PC-9 (cell line): ENCODE measurements around the gene OSBPL2. TPM values are rescaled to one million over a fixed set of nuclear protein-coding genes. Genes with fewer than 3 reads are reported as not detected.

Source experiments
- BruUV-seq: library from RNA; stranded (reverse); fragments of 400-500 nt; replicated peaks from 2 replicates; lab custom pipeline; 2021; lab: Mats Ljungman, UMichigan
- CTCF ChIA-PET: fragments of 300-600 bp; sonication (Branson Sonifier 250); formaldehyde crosslinking; loops from one replicate; lab custom pipeline; 2022; ENCODE audit warnings: antibody characterized with exemption; lab: Charles Lee
- POLR2A ChIA-PET: fragments of 300-600 bp; sonication (Branson Sonifier 250); formaldehyde crosslinking; loops from one replicate; lab custom pipeline; 2022; ENCODE audit warnings: antibody characterized with exemption; ENCODE audit not compliant: unreplicated experiment; lab: Charles Lee
- DNase-seq, 2 experiments: peaks; one replicate each; pipeline versions ENCODE4 v3.0.0 to v3.0.0-alpha.2; 2015 to 2022; ENCODE audit warnings: mixed read lengths in 1 of 2
- H2AFZ ChIP-seq: fragments of 200-600 bp; sonication (generic); 2 replicates; pipeline ENCODE4 v1.8.1; 2017; ENCODE audit warnings: antibody characterized with exemption
- H3F3A ChIP-seq: fragments of 200-600 bp; sonication (generic); 2 replicates; pipeline ENCODE4 v1.8.1; 2017; ENCODE audit warnings: antibody characterized with exemption, mild to moderate bottlenecking, low read depth; ENCODE audit not compliant: insufficient read depth
- H3K27ac ChIP-seq: fragments of 200-600 bp; sonication (generic); 2 replicates; pipeline ENCODE4 v1.6.1; 2016; ENCODE audit warnings: mixed run types
- H3K27me3 ChIP-seq: fragments of 200-600 bp; sonication (generic); 2 replicates; pipeline ENCODE4 v1.6.1; 2016; ENCODE audit warnings: low read depth, mixed run types; ENCODE audit not compliant: insufficient read depth
- H3K36me3 ChIP-seq: fragments of 200-600 bp; sonication (generic); 2 replicates; pipeline ENCODE4 v1.6.1; 2016; ENCODE audit warnings: low read depth, mixed run types
- H3K4me1 ChIP-seq: fragments of 200-600 bp; sonication (generic); replicated peaks from 2 replicates; pipeline ENCODE4 v1.6.1; 2016; ENCODE audit warnings: mixed run types; ENCODE audit not compliant: insufficient read depth
- H3K4me2 ChIP-seq: fragments of 200-600 bp; sonication (generic); 2 replicates; pipeline ENCODE4 v1.6.1; 2017; ENCODE audit warnings: mixed run types
- H3K4me3 ChIP-seq: fragments of 200-600 bp; sonication (generic); 2 replicates; pipeline ENCODE4 v1.6.1; 2016; ENCODE audit warnings: mixed run types
- H3K79me2 ChIP-seq: fragments of 200-600 bp; sonication (generic); 2 replicates; pipeline ENCODE4 v1.6.1; 2017; ENCODE audit warnings: low read depth, mixed run types
- H3K9me2 ChIP-seq: fragments of 200-600 bp; sonication (generic); 2 replicates; pipeline ENCODE4 v1.8.1; 2017; ENCODE audit warnings: mild to moderate bottlenecking; ENCODE audit not compliant: insufficient read depth
- H3K9me3 ChIP-seq: fragments of 200-600 bp; sonication (generic); 2 replicates; pipeline ENCODE4 v1.8.1; 2016; ENCODE audit warnings: low read depth; ENCODE audit not compliant: insufficient read depth
- H4K20me1 ChIP-seq: fragments of 200-600 bp; sonication (generic); 2 replicates; pipeline ENCODE4 v1.8.1; 2017; ENCODE audit not compliant: insufficient read depth
- EZH2 ChIP-seq: fragments of 200-600 bp; sonication (generic); IDR thresholded peaks from 2 replicates; pipeline ENCODE4 v1.8.0; 2017; ENCODE audit warnings: antibody characterized with exemption, low read depth
- intact Hi-C: fragments of 100-400 bp; cut with micrococcal nuclease; formaldehyde crosslinking; loops from one replicate; pipeline ENCODE4 v1.10.0; 2022; ENCODE audit not compliant: unreplicated experiment
- total RNA-seq: library from RNA; stranded (reverse); gene quantifications from 2 replicates; pipeline ENCODE4 v1.2.3, GENCODE V29; 2021
- TF ChIP-seq, protein P1 (sequence below): fragments of 200-600 bp; sonication (generic); conservative IDR thresholded peaks from 2 replicates; pipeline ENCODE4 v1.6.1; 2017; ENCODE audit warnings: mixed run types, antibody characterized with exemption, mild to moderate bottlenecking, moderate library complexity

Gene OSBPL2
- total RNA-seq, 1 experiment from 2014 or later, result 84.8 TPM

DNA sequence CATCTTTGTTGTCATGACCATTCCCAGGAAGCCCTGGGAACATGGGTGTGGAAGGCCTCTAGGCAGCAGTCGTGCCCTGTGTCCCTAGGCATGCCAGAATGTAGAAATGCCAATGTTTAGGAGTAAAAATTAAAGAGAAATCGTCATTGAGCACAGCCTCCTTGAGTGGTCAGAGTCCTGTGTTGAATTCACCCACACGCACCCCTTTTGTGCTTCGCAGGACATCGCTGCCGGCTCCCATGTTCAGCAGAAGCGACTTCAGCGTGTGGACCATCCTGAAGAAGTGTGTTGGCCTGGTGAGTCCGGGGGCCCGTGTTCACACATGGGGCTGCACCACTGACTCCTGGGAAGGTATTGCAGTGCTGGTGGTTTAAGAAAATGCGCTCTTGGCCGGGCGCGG is 25.1 kb downstream of the OSBPL2 start:
- BruUV-seq, result no TSS peak

DNA sequence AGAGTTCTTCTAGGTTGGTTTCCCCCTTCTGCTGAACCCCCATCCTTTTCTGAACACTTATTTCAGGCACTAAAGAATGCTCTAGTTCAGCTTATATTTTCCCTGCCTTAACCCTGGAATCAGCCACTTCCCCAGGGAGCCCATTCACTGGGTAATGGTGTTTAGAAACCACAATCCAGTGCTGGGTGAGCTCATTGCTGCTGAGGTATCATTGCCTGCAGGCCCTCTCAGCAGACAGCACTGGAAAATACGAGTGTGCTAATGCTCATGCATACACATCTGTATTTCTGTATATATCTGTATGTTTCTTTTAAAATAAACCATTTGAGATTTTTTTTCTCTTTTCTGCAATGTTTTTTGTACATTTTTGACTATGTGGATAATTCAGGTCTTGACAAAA is 27.0 kb downstream of the OSBPL2 start:
- H3K9me2 ChIP-seq, result no peaks in the 10 kb centered on the region
- POLR2A ChIA-PET, result no interaction called here
- intact Hi-C loops, result loop anchor here (10.0 kb wide), 1 partner anchor 251 kb away; no protein-coding TSS in a partner anchor

More for the DNA sequence above, 25.1 kb downstream of the OSBPL2 start:
- H3K4me1 ChIP-seq, result no peaks in the 10 kb centered on the region
- no peak overlapping the region for H3K4me2 ChIP-seq
- no peak overlapping the region for H3K4me3 ChIP-seq
- peaks cover 5% of the 10 kb centered on the region; the same call in 1 of the 2 replicates for H3K9me3 ChIP-seq
- POLR2A ChIA-PET, result no interaction called here
- CTCF ChIA-PET, result no interaction called here
- H4K20me1 ChIP-seq, result peaks cover 47% of the 10 kb centered on the region
- peaks cover 16% of the 10 kb centered on the region for H3F3A ChIP-seq
- H3K9me2 ChIP-seq, result no peaks in the 10 kb centered on the region
- no peaks in the 10 kb centered on the region for H3K27me3 ChIP-seq
- TF ChIP-seq, protein P1, sequence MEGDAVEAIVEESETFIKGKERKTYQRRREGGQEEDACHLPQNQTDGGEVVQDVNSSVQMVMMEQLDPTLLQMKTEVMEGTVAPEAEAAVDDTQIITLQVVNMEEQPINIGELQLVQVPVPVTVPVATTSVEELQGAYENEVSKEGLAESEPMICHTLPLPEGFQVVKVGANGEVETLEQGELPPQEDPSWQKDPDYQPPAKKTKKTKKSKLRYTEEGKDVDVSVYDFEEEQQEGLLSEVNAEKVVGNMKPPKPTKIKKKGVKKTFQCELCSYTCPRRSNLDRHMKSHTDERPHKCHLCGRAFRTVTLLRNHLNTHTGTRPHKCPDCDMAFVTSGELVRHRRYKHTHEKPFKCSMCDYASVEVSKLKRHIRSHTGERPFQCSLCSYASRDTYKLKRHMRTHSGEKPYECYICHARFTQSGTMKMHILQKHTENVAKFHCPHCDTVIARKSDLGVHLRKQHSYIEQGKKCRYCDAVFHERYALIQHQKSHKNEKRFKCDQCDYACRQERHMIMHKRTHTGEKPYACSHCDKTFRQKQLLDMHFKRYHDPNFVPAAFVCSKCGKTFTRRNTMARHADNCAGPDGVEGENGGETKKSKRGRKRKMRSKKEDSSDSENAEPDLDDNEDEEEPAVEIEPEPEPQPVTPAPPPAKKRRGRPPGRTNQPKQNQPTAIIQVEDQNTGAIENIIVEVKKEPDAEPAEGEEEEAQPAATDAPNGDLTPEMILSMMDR, result no peak
- no peak for TF ChIP-seq EZH2
- peaks cover 9% of the 10 kb centered on the region; the same call in 1 of the 2 replicates for H3K79me2 ChIP-seq
- peaks cover 10% of the 10 kb centered on the region for H3K36me3 ChIP-seq
- no peak overlapping the region for H3K27ac ChIP-seq
- no peak for DNase-seq
- intact Hi-C loops, result loop anchor here (10.0 kb wide), 1 partner anchor 249 kb away; no protein-coding TSS in a partner anchor
- no peak overlapping the region for H2AFZ ChIP-seq

DNA sequence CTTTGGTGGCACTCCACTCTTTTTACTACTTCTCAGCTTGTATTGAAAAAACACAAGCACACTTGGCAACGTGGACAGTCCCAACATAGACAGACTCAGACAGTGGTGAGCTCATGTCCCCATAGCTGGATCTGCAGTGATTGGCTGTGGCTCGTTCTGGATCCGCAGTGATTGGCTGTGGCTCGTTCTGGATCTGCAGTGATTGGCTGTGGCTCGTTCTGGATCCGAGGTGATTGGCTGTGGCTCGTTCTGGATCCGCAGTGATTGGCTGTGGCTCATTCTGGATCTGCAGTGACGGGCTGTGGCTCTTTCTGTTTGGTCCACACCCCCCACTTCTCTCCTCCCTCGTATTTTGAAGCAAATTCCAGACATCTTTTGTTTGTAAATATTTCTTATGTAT is 28.0 kb downstream of the OSBPL2 start:
- Histone ChIP-seq H3F3A (peaks cover 16% of the 10 kb centered on the region), H3K9me2 (no peaks in the 10 kb centered on the region), H3K4me2 (no peak overlapping the region), H3K4me3 (no peak overlapping the region), H3K27ac (no peak overlapping the region), H3K79me2 (0 out of 2 replicates have a peak, but pooled peaks cover 5% of the 10 kb centered on the region), H3K36me3 (peaks cover 13% of the 10 kb centered on the region), H3K9me3 (peaks cover 5% of the 10 kb centered on the region; the same call in 1 of the 2 replicates), H2AFZ (no peak overlapping the region), H3K4me1 (no peaks in the 10 kb centered on the region), H4K20me1 (peaks cover 40% of the 10 kb centered on the region), H3K27me3 (no peaks in the 10 kb centered on the region)
- ChIA-PET POLR2A (interaction anchor here (0.7 kb wide), 1 partner anchor 127 kb away, joined by 4 read pairs; no protein-coding TSS in a partner anchor), CTCF (no interaction called here)
- no TSS peak for BruUV-seq
- intact Hi-C loops, result loop anchor here (2.0 to 10.0 kb wide), 2 partner anchors 28 to 252 kb away; partner anchors contain the start of gene OSBPL2
- no peak for DNase-seq
- no peak for TF ChIP-seq EZH2
- TF ChIP-seq, protein P1, result no peak

More for the DNA sequence above, 27.0 kb downstream of the OSBPL2 start:
- H3K4me2 ChIP-seq, result no peak overlapping the region
- BruUV-seq, result no TSS peak
- no peak for DNase-seq
- H2AFZ ChIP-seq, result no peak overlapping the region
- TF ChIP-seq, protein P1, result no peak
- no peak for TF ChIP-seq EZH2
- H3F3A ChIP-seq, result peaks cover 16% of the 10 kb centered on the region
- H3K79me2 ChIP-seq, result 0 out of 2 replicates have a peak, but pooled peaks cover 5% of the 10 kb centered on the region
- H3K9me3 ChIP-seq, result peaks cover 5% of the 10 kb centered on the region; the same call in 1 of the 2 replicates
- CTCF ChIA-PET, result no interaction called here
- H3K27me3 ChIP-seq, result no peaks in the 10 kb centered on the region
- H4K20me1 ChIP-seq, result peaks cover 43% of the 10 kb centered on the region
- H3K36me3 ChIP-seq, result peaks cover 13% of the 10 kb centered on the region
- H3K4me1 ChIP-seq, result no peaks in the 10 kb centered on the region
- no peak overlapping the region for H3K27ac ChIP-seq
- no peak overlapping the region for H3K4me3 ChIP-seq
